ENCODE data around the gene FRAT1. TPM values are rescaled to one million over a fixed set of nuclear protein-coding genes. Genes with fewer than 3 reads are reported as not detected.
A peak's percentile ranks its signal among the peaks of the same experiment; 100 is the strongest.

The FRAT1 gene
- total RNA-seq, 2 donors from 2014 or later, result 24.4 to 26.5 TPM

DNA sequence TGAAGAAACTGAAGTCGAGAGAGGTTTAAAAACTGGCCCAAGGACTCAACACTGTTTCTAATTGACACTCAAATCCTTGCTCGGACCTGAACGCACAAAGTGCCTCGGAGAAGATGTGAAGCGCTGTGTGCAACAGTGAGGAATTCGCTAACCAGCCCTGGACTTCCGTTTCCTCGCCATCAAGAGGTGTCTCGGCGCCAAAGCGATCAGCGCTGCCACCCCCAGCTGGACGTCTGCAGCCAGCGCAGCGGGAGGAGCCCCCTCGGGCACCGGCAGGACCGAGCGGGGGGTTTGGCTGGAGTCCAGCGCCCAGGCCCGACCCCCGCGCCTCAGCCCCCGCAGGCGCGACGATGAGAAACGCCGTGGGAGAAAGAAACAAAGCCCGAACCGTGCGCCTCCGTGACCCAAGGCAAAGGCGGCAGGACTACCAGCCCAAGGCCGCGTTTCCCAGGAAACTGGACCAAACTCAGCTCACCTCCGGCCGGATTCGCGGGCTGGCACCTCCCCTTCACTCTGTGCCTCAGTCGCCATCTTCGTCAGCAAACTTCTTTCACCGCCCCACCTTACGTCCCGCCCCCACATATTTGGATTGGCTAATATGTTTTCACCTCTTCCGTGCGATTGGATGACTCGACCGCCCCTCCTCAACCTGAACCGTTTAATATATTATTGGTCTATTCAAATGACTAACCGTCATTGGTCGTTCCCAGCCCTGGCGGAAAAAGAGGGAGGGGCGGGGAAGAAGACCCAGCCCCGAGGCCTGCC is 26.8 kb upstream of the FRAT1 start, which contains the start of gene ARHGAP19:
Gene ARHGAP19 (minus strand): TSS at position 541 of the 765 bp plus-strand sequence. CDS start 10 bp downstream, at position 531.
- Mint-ChIP-seq H3K4me1 (peaks cover 15% of the 10 kb centered on the region), H3K27me3 (no peaks in the 10 kb centered on the region), H3K4me3 (peak within 1 kb of the TSS; percentile 97), H3K27ac (peak within 1 kb of the TSS; percentile 81), H3K36me3 (ENCODE audit: low read depth) (no peaks in the 10 kb centered on the region)
- H3K9me3 ChIP-seq (ENCODE audit: control insufficient read depth, low read length, poor library complexity, severe bottlenecking), result no peaks in the 10 kb centered on the region
- ATAC-seq, result peak; percentile 99
- peak; percentile 75 to 86 (median 84) for DNase-seq

DNA sequence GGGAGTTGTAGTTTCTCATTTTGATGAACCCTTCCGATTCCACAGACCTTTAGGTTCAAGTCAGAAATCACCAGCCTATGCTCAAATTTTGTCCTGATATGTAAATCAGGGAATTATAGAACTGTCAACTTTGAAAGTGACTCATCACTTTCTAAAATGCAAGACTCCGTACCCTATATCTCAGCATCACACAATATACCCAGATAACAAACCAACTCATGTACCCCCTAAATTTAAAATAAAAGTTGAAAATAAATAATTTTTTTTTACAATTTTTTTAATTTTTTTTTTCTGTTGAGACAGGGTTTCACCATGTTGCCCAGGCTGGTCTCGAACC is 26.2 kb upstream of the FRAT1 start:
- Mint-ChIP-seq H3K36me3 (ENCODE audit: low read depth) (no peaks in the 10 kb centered on the region), H3K4me3 (peak overlapping the region; percentile 97), H3K27me3 (no peaks in the 10 kb centered on the region), H3K27ac (peak overlapping the region; percentile 81), H3K4me1 (peaks cover 15% of the 10 kb centered on the region)
- H3K9me3 ChIP-seq (ENCODE audit: control insufficient read depth, low read length, poor library complexity, severe bottlenecking), result no peaks in the 10 kb centered on the region
- ATAC-seq (no peak), DNase-seq (no peak)

- ATAC-seq (no peak), DNase-seq (no peak)
- Mint-ChIP-seq H3K4me1 (peaks cover 4% of the 10 kb centered on the region), H3K36me3 (ENCODE audit: low read depth) (no peaks in the 10 kb centered on the region), H3K4me3 (no peak overlapping the region), H3K27me3 (no peaks in the 10 kb centered on the region), H3K27ac (no peak overlapping the region)
- no peaks in the 10 kb centered on the region for H3K9me3 ChIP-seq (ENCODE audit: control insufficient read depth, low read length, poor library complexity, severe bottlenecking)
Measured at GRCh38 chr10:97297556-97298222, 21.4 kb upstream of the FRAT1 start.

DNA sequence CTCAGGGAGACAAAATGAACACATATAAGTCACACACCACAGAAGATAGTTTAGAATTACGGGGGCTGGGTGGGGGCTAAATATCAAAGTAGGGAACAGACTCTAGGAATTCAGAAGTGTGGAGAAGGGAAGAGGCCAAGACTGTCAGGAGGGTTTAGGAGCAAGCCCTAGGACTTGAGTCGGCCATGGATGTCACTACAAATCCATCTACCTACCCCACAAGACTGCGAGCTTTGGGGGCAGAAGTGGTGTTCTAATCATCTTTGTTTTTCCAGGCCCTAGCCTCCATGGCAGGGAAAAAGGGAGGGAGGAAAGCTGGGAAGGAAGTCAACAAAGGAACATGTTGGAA is 20.9 kb upstream of the FRAT1 start:
- DNase-seq, result no peak
- Mint-ChIP-seq H3K27ac (no peak overlapping the region), H3K27me3 (no peaks in the 10 kb centered on the region), H3K4me3 (no peak overlapping the region), H3K36me3 (ENCODE audit: low read depth) (no peaks in the 10 kb centered on the region), H3K4me1 (peaks cover 2% of the 10 kb centered on the region)
- no peak for ATAC-seq
- H3K9me3 ChIP-seq (ENCODE audit: control insufficient read depth, low read length, poor library complexity, severe bottlenecking), result no peaks in the 10 kb centered on the region

DNA sequence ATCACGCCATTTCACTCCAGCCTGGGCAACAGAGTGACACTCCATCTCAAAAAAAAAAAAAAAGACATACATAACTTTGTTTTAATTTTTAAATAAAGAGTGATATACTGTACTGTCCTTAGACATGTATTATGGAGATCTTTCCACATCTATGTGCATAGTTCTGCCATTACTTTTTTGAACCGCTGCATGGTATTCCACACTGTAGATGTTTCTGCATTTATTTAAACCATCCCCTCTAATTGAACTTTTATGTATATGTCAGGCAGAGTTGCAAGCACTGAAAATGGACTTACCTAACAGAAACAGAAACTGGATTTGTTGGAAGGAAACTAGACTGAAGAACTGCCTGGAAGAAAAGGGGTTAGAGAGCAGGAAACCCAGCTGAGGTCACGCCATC is 18.1 kb upstream of the FRAT1 start:
- DNase-seq (no peak), ATAC-seq (no peak)
- H3K9me3 ChIP-seq (ENCODE audit: control insufficient read depth, low read length, poor library complexity, severe bottlenecking), result no peaks in the 10 kb centered on the region
- no peaks in the 10 kb centered on the region for H3K36me3 Mint-ChIP-seq (ENCODE audit: low read depth)
- no peak overlapping the region for H3K27ac Mint-ChIP-seq
- H3K4me1 Mint-ChIP-seq, result no peaks in the 10 kb centered on the region
- no peaks in the 10 kb centered on the region for H3K27me3 Mint-ChIP-seq
- H3K4me3 Mint-ChIP-seq, result no peak overlapping the region

DNA sequence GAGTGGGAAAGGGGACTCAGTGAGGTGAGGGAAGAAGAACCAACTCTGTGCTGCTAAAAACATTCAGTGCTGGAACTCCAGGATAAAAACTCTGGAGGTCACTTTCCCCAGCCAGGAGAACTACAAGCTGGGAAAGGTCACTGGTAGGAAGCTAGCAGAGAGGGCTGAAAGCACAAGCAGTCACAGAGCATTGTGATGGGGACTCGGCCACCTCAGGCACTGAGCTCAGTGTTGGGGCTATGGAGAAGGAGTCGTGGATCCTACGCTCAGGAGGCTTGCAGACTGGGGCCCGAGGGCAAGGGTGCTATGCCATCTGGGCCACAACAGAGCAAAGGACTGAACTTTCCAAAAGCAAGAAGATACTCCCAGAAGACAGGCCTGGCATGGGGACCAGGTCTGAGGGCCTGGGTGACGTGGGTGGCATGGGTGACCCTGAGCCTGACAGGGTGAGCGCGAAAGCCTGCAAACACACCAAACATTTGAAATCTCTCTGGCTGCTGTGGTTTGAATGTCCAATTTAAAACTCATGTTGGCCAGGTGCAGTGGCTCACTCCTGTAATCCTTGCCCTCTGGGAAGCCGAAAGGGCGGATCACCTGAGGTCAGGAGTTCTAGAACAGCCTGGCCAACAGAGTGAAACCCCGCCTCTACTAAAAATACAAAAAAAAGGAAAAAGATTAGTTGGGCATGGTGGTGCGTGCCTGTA is 16.8 kb upstream of the FRAT1 start:
- no peaks in the 10 kb centered on the region for H3K9me3 ChIP-seq (ENCODE audit: control insufficient read depth, low read length, poor library complexity, severe bottlenecking)
- Mint-ChIP-seq H3K27ac (no peak overlapping the region), H3K27me3 (no peaks in the 10 kb centered on the region), H3K36me3 (ENCODE audit: low read depth) (no peaks in the 10 kb centered on the region), H3K4me1 (no peaks in the 10 kb centered on the region), H3K4me3 (no peak overlapping the region)
- DNase-seq (no peak), ATAC-seq (no peak)

DNA sequence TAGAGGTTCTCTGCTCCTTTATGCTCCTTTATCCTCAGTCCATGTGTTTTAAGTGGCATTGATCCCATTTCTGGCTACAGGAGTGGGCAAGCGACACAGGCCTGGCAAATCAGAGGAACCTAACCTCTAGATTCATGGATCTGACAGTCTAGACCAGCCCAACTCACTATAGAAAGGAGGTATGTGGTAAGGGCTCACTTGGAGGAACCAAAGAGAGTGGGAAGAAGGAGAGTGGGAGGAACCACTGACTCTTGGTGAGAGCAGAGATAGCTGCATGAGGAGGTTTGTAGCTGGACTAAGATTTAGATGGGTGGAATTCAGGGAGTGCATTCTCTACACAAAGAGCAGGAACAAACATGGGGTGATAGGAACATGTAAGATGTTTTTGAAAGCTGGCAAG is 11.6 kb upstream of the FRAT1 start:
- H3K4me1 Mint-ChIP-seq, result no peaks in the 10 kb centered on the region
- H3K4me3 Mint-ChIP-seq, result no peak overlapping the region
- H3K36me3 Mint-ChIP-seq (ENCODE audit: low read depth), result no peaks in the 10 kb centered on the region
- DNase-seq (no peak), ATAC-seq (no peak)
- no peaks in the 10 kb centered on the region for H3K27me3 Mint-ChIP-seq
- peak overlapping the region; percentile 72 for H3K27ac Mint-ChIP-seq
- H3K9me3 ChIP-seq (ENCODE audit: control insufficient read depth, low read length, poor library complexity, severe bottlenecking), result no peaks in the 10 kb centered on the region

DNA sequence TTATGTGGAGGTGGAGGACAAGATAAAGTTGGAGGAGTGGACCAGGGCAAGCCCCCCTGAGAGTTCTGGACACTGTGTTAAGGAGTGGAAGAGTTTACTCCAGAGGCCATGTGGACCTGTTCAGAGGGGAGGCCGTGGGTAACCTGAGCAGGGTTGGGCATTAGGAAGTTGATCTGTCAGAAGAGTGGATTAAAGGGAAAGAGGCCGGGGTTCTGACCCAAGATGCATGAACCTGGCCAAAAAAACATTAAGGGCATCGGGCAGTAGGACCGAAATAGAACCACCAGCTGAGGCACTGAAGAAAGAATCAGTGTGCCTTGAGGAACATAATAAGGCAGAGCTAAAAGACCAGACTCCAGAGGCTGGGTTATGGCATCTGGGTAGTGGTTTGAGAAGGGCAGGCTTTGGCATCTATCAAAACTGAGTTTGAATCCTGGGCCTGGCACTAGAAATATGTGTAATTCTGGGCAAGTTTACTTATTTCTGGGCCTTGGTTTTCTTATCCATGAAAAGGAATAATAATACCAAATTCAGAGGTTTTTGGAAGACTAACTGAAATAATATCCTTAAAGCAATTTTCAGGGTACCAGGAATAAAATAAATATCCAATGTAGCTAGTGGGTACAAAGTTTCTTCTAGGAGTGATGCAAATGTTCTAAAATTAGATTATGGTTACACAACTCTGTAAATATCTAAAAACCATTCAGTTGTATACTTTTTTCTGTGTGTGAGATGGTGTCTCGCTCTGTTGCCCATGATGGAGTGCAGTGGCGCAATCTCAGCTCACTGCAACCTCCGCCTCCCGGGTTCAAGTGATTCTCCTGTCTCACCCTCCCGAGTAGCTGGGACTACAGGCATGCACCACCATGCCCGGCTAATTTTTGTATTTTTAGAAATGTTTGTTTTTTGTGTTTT is 10.9 kb upstream of the FRAT1 start:
- DNase-seq (no peak), ATAC-seq (no peak)
- H3K36me3 Mint-ChIP-seq (ENCODE audit: low read depth), result no peaks in the 10 kb centered on the region
- H3K27ac Mint-ChIP-seq, result peak overlapping the region; percentile 72
- H3K27me3 Mint-ChIP-seq, result no peaks in the 10 kb centered on the region
- H3K4me1 Mint-ChIP-seq, result no peaks in the 10 kb centered on the region
- H3K9me3 ChIP-seq (ENCODE audit: control insufficient read depth, low read length, poor library complexity, severe bottlenecking), result no peaks in the 10 kb centered on the region
- H3K4me3 Mint-ChIP-seq, result no peak overlapping the region

DNA sequence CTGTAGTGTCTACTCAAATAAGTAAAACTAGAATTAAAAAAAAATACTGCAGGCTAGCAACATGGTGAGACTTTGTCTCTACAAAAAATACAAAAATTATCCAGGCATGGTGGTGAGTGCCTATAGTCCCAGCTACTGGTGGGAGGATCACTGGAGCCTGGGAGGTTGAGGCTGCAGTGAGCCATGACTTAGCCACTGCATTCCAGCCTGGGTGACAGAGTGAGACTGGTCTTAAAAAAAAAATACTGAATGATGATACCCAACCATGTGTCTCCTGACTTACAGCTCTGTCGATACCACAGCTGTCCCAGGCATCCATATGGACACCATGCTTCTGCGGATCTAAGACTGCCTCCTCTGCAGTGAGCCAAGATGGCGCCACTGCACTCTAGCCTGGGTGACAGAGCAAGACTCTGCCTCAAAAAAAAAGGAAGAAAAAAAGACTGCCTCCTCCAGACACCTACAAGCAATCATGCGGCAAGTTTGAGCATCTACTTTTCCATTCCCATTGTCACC is 7.9 kb upstream of the FRAT1 start:
- no peak overlapping the region for H3K4me3 Mint-ChIP-seq
- ATAC-seq, result no peak

GRCh38 chr10:97312897-97313296 is 6.2 kb upstream of the FRAT1 start:
- no peak overlapping the region for H3K27ac Mint-ChIP-seq
- no peaks in the 10 kb centered on the region for H3K9me3 ChIP-seq (ENCODE audit: control insufficient read depth, low read length, poor library complexity, severe bottlenecking)

More for the DNA sequence above, 7.9 kb upstream of the FRAT1 start:
- Mint-ChIP-seq H3K36me3 (ENCODE audit: low read depth) (no peaks in the 10 kb centered on the region), H3K4me1 (peaks cover 3% of the 10 kb centered on the region), H3K27me3 (no peaks in the 10 kb centered on the region), H3K27ac (no peak overlapping the region)
- H3K9me3 ChIP-seq (ENCODE audit: control insufficient read depth, low read length, poor library complexity, severe bottlenecking), result no peaks in the 10 kb centered on the region
- no peak for DNase-seq

DNA sequence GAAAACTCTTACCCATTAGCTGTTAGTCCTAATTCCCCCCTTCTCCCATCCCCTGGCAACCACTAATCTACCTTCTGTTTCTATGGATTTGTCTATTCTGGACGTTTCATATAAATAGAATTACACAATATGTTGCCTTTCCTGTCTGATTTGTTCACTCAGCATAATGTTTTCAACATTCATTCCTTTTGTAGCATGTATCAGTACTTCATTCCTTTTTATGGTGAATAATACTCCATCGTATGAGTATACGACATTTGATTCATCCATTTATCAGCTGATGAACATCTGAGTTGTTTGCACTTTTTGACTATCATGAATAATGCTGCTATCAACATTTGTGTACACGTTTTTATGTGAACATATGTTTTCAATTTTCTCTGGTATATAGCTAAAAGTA is 4.4 kb upstream of the FRAT1 start:
- DNase-seq (no peak), ATAC-seq (no peak)
- H3K4me3 Mint-ChIP-seq, result no peak overlapping the region
- peaks cover 10% of the 10 kb centered on the region for H3K4me1 Mint-ChIP-seq
- no peaks in the 10 kb centered on the region for H3K36me3 Mint-ChIP-seq (ENCODE audit: low read depth)
- H3K27ac Mint-ChIP-seq, result peak overlapping the region; percentile 16
- no peaks in the 10 kb centered on the region for H3K27me3 Mint-ChIP-seq
- no peaks in the 10 kb centered on the region for H3K9me3 ChIP-seq (ENCODE audit: control insufficient read depth, low read length, poor library complexity, severe bottlenecking)

More at GRCh38 chr10:97312897-97313296, 6.2 kb upstream of the FRAT1 start:
- DNase-seq, result no peak
- ATAC-seq, result no peak
- Mint-ChIP-seq H3K36me3 (ENCODE audit: low read depth) (no peaks in the 10 kb centered on the region), H3K4me1 (peaks cover 3% of the 10 kb centered on the region), H3K4me3 (no peak overlapping the region), H3K27me3 (no peaks in the 10 kb centered on the region)

DNA sequence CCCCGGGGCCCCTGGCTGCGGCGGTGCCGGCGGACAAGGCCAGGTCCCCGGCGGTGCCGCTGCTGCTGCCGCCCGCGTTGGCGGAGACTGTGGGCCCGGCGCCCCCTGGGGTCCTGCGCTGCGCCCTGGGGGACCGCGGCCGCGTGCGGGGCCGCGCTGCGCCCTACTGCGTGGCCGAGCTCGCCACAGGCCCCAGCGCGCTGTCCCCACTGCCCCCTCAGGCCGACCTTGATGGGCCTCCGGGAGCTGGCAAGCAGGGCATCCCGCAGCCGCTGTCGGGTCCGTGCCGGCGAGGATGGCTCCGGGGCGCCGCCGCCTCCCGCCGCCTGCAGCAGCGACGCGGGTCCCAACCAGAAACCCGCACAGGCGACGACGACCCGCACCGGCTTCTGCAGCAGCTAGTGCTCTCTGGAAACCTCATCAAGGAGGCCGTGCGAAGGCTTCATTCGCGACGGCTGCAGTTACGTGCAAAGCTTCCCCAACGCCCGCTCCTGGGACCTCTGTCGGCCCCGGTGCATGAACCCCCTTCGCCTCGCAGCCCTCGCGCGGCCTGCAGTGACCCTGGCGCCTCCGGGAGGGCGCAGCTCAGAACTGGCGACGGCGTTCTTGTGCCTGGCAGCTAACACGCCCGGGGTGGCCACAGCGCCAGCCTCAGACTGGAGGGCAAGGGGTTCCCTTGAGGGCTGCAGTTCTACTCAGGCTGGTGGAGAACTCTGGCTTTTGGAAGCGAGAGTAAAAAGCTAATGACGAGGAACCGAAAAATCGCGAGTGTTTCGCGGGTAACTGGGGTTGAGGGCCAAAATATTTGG is 804 bp downstream of the FRAT1 start:
- peak; percentile 50 to 54 (median 50) for DNase-seq
- no peaks in the 10 kb centered on the region for H3K36me3 Mint-ChIP-seq (ENCODE audit: low read depth)
- peaks cover 28% of the 10 kb centered on the region for H3K4me1 Mint-ChIP-seq
- peak overlapping the region; percentile 95 for H3K27ac Mint-ChIP-seq
- no peaks in the 10 kb centered on the region for H3K9me3 ChIP-seq (ENCODE audit: control insufficient read depth, low read length, poor library complexity, severe bottlenecking)
- peak overlapping the region; percentile 93 for H3K4me3 Mint-ChIP-seq
- H3K27me3 Mint-ChIP-seq, result no peaks in the 10 kb centered on the region
- ATAC-seq, result peak; percentile 54

All from T-helper 17 cell (primary cell).